Heart left ventricle (tissue), 13 donors: ENCODE measurements around the gene PTPRK.

Experiments used
- CTCF ChIP-seq, 12 donors: fragments of 200-600 bp; sonication (generic) in 4 of 12; IDR thresholded peaks; one replicate each; pipeline versions ENCODE4 v1.5.0 to v1.8.0; 2018 to 2022; ENCODE audit warnings: antibody characterized with exemption in 12 of 12, mild to moderate bottlenecking in 5 of 12
- POLR2A ChIP-seq, 2 donors: fragments of 450-650 bp; IDR thresholded peaks; one replicate each; pipeline ENCODE4 v1.6.1; 2017; ENCODE audit warnings: antibody characterized with exemption in 2 of 2, mild to moderate bottlenecking in 2 of 2, moderate library complexity in 2 of 2
- donor health status: ischemic (EF 13 %, LVEDD 7.1; RV severe dilation, severe dysfunction).
- donor health status: DM: no; HTN: yes; CAD: no.
- donor health status: DM: no; HTN: no; CAD: no.
- donor health status: ischemic (EF 25% LVEDD 6.9; RV normal size, moderate dysfunction).
- donor health status: ischemic (EF 25% LVEDD 5.7; RV mildly dilated, moderate dysfunction).
- donor health status: ischemic (EF 35%, LVEDD 5.7; RV mildly dilated, moderate dysfunction).
- donor health status: nonischemic (EF 11% LVEDD 7.7; RV severe dilation, severe dysfunction).
- donor health status: DM: yes; HTN: yes; CAD: no.
- donor health status: PGD.
- donor health status: ischemic (EF 29% LVEDD 5.4; RV normal size, mild dysfunction).
- donor health status: nonischemic (EF 23%, LVEDD 6.1; RV moderate dilation, normal function).

GRCh38 chr6:128141932-128142331, 378.5 kb downstream of the PTPRK start:
- TF ChIP-seq CTCF (IDR thresholded peaks at IDR 0.05) = no peak
- no peak for TF ChIP-seq POLR2A (IDR thresholded peaks at IDR 0.05)
